ENCODE results near the gene ART3.
"Not testable (repeated sequence)": the region's sequence is repeated elsewhere in the genome, so short reads cannot be mapped to it uniquely, and the experiment has no call there.

ART3 gene

GRCh38 chr4:76074468-76074867 lies at the start of gene ART3:
Gene ART3 (plus strand): TSS chr4:76074709. CDS start chr4:76075890, 1,181 bp downstream.
- no peak for DNase-seq (ENCODE audit: low read depth, low spot score)

GRCh38 chr4:76028350-76028765 lies 46.2 kb upstream of the ART3 start:
- no peak for DNase-seq (ENCODE audit: low read depth, low spot score)

GRCh38 chr4:76029300-76029699 lies 45.2 kb upstream of the ART3 start:
- DNase-seq (ENCODE audit: low read depth, low spot score), result no peak

GRCh38 chr4:76035141-76035540 lies 39.4 kb upstream of the ART3 start:
- DNase-seq (ENCODE audit: low read depth, low spot score), result no peak

GRCh38 chr4:76035799-76036380 lies 38.6 kb upstream of the ART3 start, which contains the start of gene CXCL11:
Gene CXCL11 (minus strand): TSS chr4:76036070. CDS start chr4:76035987, 83 bp downstream.
- no peak for DNase-seq (ENCODE audit: low read depth, low spot score)

GRCh38 chr4:76036855-76037254 lies 37.7 kb upstream of the ART3 start:
- DNase-seq (ENCODE audit: low read depth, low spot score), result no peak

GRCh38 chr4:76042241-76042998 lies 32.1 kb upstream of the ART3 start:
- DNase-seq (ENCODE audit: low read depth, low spot score), result not testable (repeated sequence)

GRCh38 chr4:76043306-76043705 lies 31.2 kb upstream of the ART3 start:
- DNase-seq (ENCODE audit: low read depth, low spot score), result not testable (repeated sequence)

- DNase-seq (ENCODE audit: low read depth, low spot score), result not testable (repeated sequence)
Observed at GRCh38 chr4:76044686-76045085, 29.8 kb upstream of the ART3 start.

- DNase-seq (ENCODE audit: low read depth, low spot score), result not testable (repeated sequence)
Observed at GRCh38 chr4:76049860-76050416, 24.6 kb upstream of the ART3 start.

GRCh38 chr4:76050560-76051050 lies 23.9 kb upstream of the ART3 start:
- not testable (repeated sequence) for DNase-seq (ENCODE audit: low read depth, low spot score)

- DNase-seq (ENCODE audit: low read depth, low spot score), result no peak
Observed at GRCh38 chr4:76053730-76054129, 20.8 kb upstream of the ART3 start.

GRCh38 chr4:76055016-76055415 lies 19.5 kb upstream of the ART3 start:
- DNase-seq (ENCODE audit: low read depth, low spot score), result no peak

- DNase-seq (ENCODE audit: low read depth, low spot score), result no peak
Observed at GRCh38 chr4:76055421-76055820, 19.1 kb upstream of the ART3 start.

- DNase-seq (ENCODE audit: low read depth, low spot score), result no peak
Observed at GRCh38 chr4:76058302-76058701, 16.2 kb upstream of the ART3 start.

GRCh38 chr4:76058888-76059426 lies 15.6 kb upstream of the ART3 start:
- DNase-seq (ENCODE audit: low read depth, low spot score), result no peak

- no peak for DNase-seq (ENCODE audit: low read depth, low spot score)
Observed at GRCh38 chr4:76059750-76060149, 14.8 kb upstream of the ART3 start.

- DNase-seq (ENCODE audit: low read depth, low spot score), result no peak
Observed at GRCh38 chr4:76060506-76060905, 14.0 kb upstream of the ART3 start.

- no peak for DNase-seq (ENCODE audit: low read depth, low spot score)
Observed at GRCh38 chr4:76061421-76061820, 13.1 kb upstream of the ART3 start.

- DNase-seq (ENCODE audit: low read depth, low spot score), result no peak
Observed at GRCh38 chr4:76061982-76062381, 12.5 kb upstream of the ART3 start.

- no peak for DNase-seq (ENCODE audit: low read depth, low spot score)
Observed at GRCh38 chr4:76066546-76066945, 8.0 kb upstream of the ART3 start.

- peak; percentile 55 for DNase-seq (ENCODE audit: low read depth, low spot score)
Observed at GRCh38 chr4:76067652-76068286, 6.7 kb upstream of the ART3 start.

Data from ELF-1 (cell line).